ENCODE results near the gene ZNF184. TPM values are rescaled to one million over a fixed set of nuclear protein-coding genes. Genes with fewer than 3 reads are reported as not detected.

Gene ZNF184
- total and polyA plus RNA-seq, 9 of the 15 experiments (the other 6 are each of a cell fraction or from before 2014, with no cell fraction given), result 7.6 to 22.2 (median 12.8) TPM

DNA sequence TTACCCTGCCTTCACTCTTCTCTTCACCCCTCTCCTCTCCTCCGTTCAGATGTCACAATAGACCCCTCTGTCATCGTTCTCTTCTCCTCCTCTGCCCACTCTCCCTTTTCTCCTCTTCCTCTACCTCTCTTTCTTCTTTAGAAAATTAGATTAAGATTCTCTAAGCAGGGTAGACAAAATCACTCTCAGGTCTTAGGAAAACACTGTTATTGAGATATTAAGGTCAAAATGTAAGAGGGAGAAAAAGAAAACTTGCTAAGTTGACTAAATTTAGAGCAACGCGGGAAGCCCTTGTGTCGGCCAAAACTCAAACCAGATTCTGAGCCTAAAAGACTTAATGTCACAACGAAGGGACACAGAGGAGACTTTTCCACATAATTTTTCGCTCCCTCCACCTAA, 22.1 kb upstream of the ZNF184 start (continued):
- TF ChIP-seq, protein P1, sequence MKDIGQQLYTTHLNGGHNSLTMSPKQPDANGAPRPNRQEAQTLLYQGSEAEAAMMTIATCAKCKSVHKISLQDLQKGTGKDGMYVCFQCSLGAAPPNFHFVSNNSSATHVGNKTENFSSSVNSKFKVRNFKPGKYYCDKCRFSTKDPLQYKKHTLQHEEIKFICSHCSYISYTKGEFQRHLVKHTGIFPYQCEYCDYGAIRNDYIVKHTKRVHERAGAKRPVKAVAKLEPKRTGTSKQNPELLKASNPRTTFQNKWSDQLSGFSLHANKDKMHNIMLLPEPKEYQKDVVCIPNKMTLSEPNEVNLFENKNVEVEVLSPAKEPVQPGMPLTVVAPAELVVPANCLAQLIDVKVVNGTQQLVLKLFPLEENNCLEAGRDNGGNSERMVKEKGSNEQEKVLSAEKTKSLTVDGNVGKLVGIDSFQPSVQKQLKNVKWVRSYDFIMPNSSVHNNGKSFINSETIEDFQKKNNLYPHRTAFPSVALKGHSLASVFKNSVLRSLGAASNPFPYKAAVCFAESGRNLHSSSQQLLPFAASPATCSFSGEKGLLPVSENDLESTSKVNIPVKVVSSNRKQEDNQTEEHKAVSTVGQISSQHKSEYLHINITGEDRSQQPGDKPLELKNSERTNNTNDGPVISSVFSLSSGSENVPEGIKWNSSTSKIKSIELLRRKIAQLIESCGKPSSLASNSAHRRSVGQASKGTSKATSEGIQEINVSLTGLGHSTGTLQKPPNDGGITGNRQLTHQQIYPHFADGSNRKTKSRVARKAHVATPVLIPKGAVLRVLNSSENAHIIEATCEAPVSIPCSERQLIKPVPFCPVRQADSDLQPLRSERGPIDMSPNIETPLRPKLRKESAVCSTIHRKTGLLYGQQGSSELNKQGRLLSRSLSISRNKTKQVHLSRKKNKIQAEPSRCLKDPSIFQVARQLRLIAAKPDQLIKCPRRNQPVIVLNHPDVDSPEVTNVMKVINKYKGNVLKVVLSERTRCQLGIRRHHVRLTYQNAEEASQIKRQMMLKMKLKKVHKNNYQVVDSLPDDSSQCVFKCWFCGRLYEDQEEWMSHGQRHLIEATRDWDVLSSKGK (CRISPR knock-in tag; IDR thresholded peaks at IDR 0.05), result no peak
- TF ChIP-seq, protein P2, sequence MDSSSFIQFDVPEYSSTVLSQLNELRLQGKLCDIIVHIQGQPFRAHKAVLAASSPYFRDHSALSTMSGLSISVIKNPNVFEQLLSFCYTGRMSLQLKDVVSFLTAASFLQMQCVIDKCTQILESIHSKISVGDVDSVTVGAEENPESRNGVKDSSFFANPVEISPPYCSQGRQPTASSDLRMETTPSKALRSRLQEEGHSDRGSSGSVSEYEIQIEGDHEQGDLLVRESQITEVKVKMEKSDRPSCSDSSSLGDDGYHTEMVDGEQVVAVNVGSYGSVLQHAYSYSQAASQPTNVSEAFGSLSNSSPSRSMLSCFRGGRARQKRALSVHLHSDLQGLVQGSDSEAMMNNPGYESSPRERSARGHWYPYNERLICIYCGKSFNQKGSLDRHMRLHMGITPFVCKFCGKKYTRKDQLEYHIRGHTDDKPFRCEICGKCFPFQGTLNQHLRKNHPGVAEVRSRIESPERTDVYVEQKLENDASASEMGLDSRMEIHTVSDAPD (CRISPR knock-in tag; IDR thresholded peaks at IDR 0.05), result no peak
- TF ChIP-seq GTF2F1 (IDR thresholded peaks at IDR 0.05; ENCODE audit: low read depth, low read length), result no peak
- no peak for TF ChIP-seq RBBP5 (IDR thresholded peaks at IDR 0.05; ENCODE audit: borderline replicate concordance, insufficient read depth, low read length, poor library complexity, severe bottlenecking)

DNA sequence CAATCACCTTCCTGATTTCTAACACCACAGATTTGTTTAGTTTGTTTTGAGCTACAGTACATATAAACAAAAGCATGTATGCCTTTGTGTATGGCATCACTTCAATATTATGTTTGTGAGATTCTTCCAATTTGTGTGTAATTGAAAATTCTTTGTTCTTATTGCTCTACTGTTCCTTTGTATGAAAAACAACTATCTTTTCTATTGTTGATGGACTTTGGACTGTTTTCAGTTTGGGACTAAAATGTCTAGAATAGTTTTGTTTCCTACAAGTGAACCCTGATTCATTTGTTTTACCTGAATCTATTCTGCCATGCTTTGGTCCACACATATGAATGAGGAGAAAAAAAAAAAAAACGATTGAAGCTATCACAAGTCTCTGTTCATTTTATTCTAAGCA, 21.2 kb upstream of the ZNF184 start:
- in situ Hi-C loops (cut with MboI) (no loop called here), intact Hi-C loops (cut with micrococcal nuclease) (no loop called here)
- TF ChIP-seq BMI1 (IDR thresholded peaks at IDR 0.05; ENCODE audit: low read length), result no peak
- no peak for TF ChIP-seq DMBX1 (CRISPR knock-in tag; IDR thresholded peaks at IDR 0.05; ENCODE audit: borderline replicate concordance)
- no peak for TF ChIP-seq TCFL5 (CRISPR knock-in tag; conservative IDR thresholded peaks at IDR 0.05)
- no peak for TF ChIP-seq HEY1 (CRISPR knock-in tag; IDR thresholded peaks at IDR 0.05; ENCODE audit: borderline replicate concordance)
- no peak for TF ChIP-seq ELF4 (CRISPR knock-in tag; IDR thresholded peaks at IDR 0.05)
- TF ChIP-seq ZNF76 (CRISPR knock-in tag; IDR thresholded peaks at IDR 0.05; ENCODE audit: borderline replicate concordance), result no peak
- no peak for TF ChIP-seq POLR2G (IDR thresholded peaks at IDR 0.05; ENCODE audit: low read depth, low read length)
- no peak for TF ChIP-seq SIRT6 (IDR thresholded peaks at IDR 0.05; ENCODE audit: low read depth, low read length)
- no peak for TF ChIP-seq CHD1 (IDR thresholded peaks at IDR 0.05; ENCODE audit: low read length)
- no peak for TF ChIP-seq CREM (IDR thresholded peaks at IDR 0.05; ENCODE audit: low read depth)
- TF ChIP-seq, protein P3, sequence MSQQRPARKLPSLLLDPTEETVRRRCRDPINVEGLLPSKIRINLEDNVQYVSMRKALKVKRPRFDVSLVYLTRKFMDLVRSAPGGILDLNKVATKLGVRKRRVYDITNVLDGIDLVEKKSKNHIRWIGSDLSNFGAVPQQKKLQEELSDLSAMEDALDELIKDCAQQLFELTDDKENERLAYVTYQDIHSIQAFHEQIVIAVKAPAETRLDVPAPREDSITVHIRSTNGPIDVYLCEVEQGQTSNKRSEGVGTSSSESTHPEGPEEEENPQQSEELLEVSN (IDR thresholded peaks at IDR 0.05; ENCODE audit: borderline replicate concordance in 1 of 2, extremely low read depth in 1 of 2, insufficient read depth in 1 of 2, insufficient read length in 1 of 2, low read depth in 1 of 2, low read length in 1 of 2, poor library complexity in 1 of 2, severe bottlenecking in 1 of 2), result no peak
- TF ChIP-seq PHTF2 (CRISPR knock-in tag; IDR thresholded peaks at IDR 0.05), result no peak

More for the DNA sequence above, 21.2 kb upstream of the ZNF184 start:
- H3K79me2 ChIP-seq (ENCODE audit: control insufficient read depth, insufficient read depth, low read length), result no peaks in the 10 kb centered on the region
- no peaks in the 10 kb centered on the region for H3K9me1 ChIP-seq (ENCODE audit: control insufficient read depth, insufficient read depth, low read length)
- WGBS (ENCODE audit: insufficient coverage, low coverage, missing lambda C conversion rate), result 0% methylated on average over 1 of the region's 1 CpG
- ChIA-PET POLR2A (interaction anchor here (2.0 kb wide), 1 partner anchor 17 kb away, joined by 5 read pairs; no protein-coding TSS in a partner anchor), CTCF (ENCODE audit: low intra/inter-chr PET ratio) (no interaction called here)
- no peaks in the 10 kb centered on the region for H3K9me3 ChIP-seq (replicated peaks; ENCODE audit: control insufficient read depth, insufficient read depth, low read depth, low read length)
- H3K27me3 ChIP-seq (ENCODE audit: control insufficient read depth in 2 of 2, insufficient read depth in 2 of 2, low read length in 2 of 2), result no peaks in the 10 kb centered on the region
- H3K36me3 ChIP-seq (ENCODE audit: control insufficient read depth, insufficient read depth, low read length), result no peaks in the 10 kb centered on the region
- no peak for FAIRE-seq
- H4K20me1 ChIP-seq (replicated peaks; ENCODE audit: control insufficient read depth, insufficient read depth, low read length), result no peaks in the 10 kb centered on the region
- no peak overlapping the region for H3K9ac ChIP-seq (ENCODE audit: insufficient read depth in 1 of 2, low read depth in 2 of 2, low read length in 2 of 2)
- no peak overlapping the region for H3K27ac ChIP-seq (ENCODE audit: extremely low read depth, low read depth, low read length)
- H3K4me1 ChIP-seq (replicated peaks in 1 of 2; ENCODE audit: control insufficient read depth in 2 of 2, insufficient read depth in 2 of 2, low read length in 2 of 2), result peaks cover 3 to 8% of the 10 kb centered on the region in 2 experiments; a peak in 2 of 5 replicates
- BruUV-seq (replicated peaks), result no TSS peak
- DNase-seq (ENCODE audit: extremely low read depth in 1 of 4, low spot score in 3 of 4), result no peak
- H3K4me3 ChIP-seq, result no peak overlapping the region
- ATAC-seq, result no peak
- no peak overlapping the region for H3K4me2 ChIP-seq (ENCODE audit: insufficient read depth, low read length)
- peak overlapping the region; percentile 1; the same call in 1 of the 2 replicates for H2AFZ ChIP-seq (ENCODE audit: low read depth, low read length)

Data from K562 (cell line).